Stimulated activated naive CD8-positive, alpha-beta T cell treated with anti-CD3 and anti-CD28 coated beads, Interleukin-15, Interleukin-2, amounts not matched to agents 100 ng/mL and 50 ng/mL, for 24 hours (primary cell): ENCODE results near the gene EXPH5.

ENCODE experiments used
- H3K27ac Mint-ChIP-seq: one replicate; pipeline ENCODE4 v1.8.0; 2021; ENCODE audit warnings: mild to moderate bottlenecking, mixed read lengths
- H3K27me3 Mint-ChIP-seq: one replicate; pipeline ENCODE4 v1.8.0; 2021; ENCODE audit warnings: mixed read lengths
- H3K36me3 Mint-ChIP-seq: one replicate; pipeline ENCODE4 v1.8.0; 2021; ENCODE audit warnings: low read depth, mixed read lengths
- H3K4me1 Mint-ChIP-seq: one replicate; pipeline ENCODE4 v1.8.0; 2021; ENCODE audit warnings: low read depth, mixed read lengths
- H3K4me3 Mint-ChIP-seq: one replicate; pipeline ENCODE4 v1.8.0; 2021; ENCODE audit warnings: mild to moderate bottlenecking, mixed read lengths
- H3K9me3 Mint-ChIP-seq: one replicate; pipeline ENCODE4 v1.8.0; 2021; ENCODE audit warnings: mixed read lengths

Gene EXPH5

DNA sequence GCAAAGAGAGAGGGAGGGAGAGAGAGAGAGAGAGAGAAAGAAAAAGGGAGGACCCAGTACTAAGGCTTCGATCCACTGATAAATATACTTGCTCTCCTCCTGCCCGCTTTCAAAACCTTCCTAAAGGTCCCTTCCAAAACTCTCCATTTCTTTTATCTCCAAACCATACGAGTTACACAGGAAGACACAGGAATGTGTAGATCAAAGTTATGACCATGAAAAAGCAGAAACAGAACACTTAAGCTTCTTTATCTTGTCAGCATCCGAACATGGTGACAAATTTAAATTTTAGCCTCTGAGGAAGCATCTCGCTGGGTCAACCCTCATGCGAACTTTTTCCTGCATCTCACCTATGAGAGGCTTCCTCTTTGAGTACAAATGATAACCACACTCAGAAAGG is 66.2 kb downstream of the EXPH5 start:
- Mint-ChIP-seq H3K4me3 (no peak overlapping the region), H3K36me3 (no peaks in the 10 kb centered on the region), H3K27ac (no peak overlapping the region), H3K27me3 (no peaks in the 10 kb centered on the region), H3K4me1 (no peaks in the 10 kb centered on the region), H3K9me3 (no peaks in the 10 kb centered on the region)

DNA sequence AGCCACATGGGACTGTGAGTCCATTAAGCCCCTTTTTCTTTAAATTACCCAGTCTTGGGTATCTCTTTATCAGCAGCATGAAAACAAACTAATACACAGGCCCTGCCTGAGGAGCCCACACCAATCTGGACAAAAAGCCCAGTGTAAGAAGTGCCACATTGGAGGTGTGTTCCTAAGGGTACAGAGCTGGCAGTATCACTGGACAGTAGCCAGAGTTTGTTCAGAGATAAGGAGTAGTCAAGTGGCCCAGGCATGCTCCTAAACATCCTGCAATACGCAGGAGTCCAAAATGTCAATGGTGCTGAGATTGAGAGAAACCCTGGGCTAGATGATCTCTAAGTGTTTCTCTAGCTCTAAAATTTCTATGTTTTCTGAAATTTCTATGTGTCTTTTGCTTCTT is 68.4 kb downstream of the EXPH5 start:
- H3K36me3 Mint-ChIP-seq, result no peaks in the 10 kb centered on the region
- no peaks in the 10 kb centered on the region for H3K4me1 Mint-ChIP-seq
- no peak overlapping the region for H3K4me3 Mint-ChIP-seq
- no peak overlapping the region for H3K27ac Mint-ChIP-seq
- H3K27me3 Mint-ChIP-seq, result no peaks in the 10 kb centered on the region
- no peaks in the 10 kb centered on the region for H3K9me3 Mint-ChIP-seq

DNA sequence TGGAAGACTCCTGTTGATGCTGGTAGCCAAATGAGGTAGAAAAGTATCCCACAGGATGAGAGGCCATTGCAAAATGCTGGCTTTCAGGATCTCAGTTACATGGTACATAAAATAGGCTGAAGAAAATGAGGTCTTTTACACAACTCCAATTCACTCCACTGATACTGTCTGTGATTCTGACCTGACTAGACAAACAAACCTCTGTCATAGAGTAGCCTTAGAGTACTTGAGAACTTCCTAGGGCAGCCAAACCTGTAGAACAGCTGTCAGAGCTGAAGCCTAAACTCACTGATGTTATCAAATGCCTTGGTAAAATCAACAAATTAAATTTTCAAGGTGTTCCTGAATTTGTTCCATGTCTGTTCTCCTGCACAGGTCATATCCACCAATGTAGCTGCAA is 69.1 kb downstream of the EXPH5 start:
- H3K4me3 Mint-ChIP-seq, result no peak overlapping the region
- H3K36me3 Mint-ChIP-seq, result no peaks in the 10 kb centered on the region
- H3K27ac Mint-ChIP-seq, result no peak overlapping the region
- no peaks in the 10 kb centered on the region for H3K27me3 Mint-ChIP-seq
- H3K9me3 Mint-ChIP-seq, result no peaks in the 10 kb centered on the region
- H3K4me1 Mint-ChIP-seq, result no peaks in the 10 kb centered on the region

DNA sequence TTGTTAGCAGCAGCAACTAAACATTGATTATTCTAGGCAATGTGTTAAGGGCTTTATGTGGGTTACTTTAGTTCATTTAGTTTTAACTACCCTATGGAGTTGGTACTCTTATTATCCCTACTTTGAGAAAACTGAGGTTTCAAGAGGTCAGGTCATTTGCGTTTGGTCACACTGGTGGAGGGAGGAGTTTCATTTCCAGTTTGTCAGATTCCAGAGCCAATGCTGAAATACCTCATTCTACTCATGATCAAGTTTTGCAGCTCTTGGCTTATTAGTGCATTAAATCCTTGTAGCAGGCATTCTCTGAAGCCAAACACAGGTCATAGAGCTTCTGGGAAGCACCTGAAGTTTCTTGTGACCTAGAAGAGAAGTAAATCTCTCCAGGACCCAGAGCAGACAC is 71.2 kb downstream of the EXPH5 start:
- Mint-ChIP-seq H3K9me3 (no peaks in the 10 kb centered on the region), H3K27ac (no peak overlapping the region), H3K36me3 (no peaks in the 10 kb centered on the region), H3K4me1 (no peaks in the 10 kb centered on the region), H3K27me3 (no peaks in the 10 kb centered on the region), H3K4me3 (no peak overlapping the region)

DNA sequence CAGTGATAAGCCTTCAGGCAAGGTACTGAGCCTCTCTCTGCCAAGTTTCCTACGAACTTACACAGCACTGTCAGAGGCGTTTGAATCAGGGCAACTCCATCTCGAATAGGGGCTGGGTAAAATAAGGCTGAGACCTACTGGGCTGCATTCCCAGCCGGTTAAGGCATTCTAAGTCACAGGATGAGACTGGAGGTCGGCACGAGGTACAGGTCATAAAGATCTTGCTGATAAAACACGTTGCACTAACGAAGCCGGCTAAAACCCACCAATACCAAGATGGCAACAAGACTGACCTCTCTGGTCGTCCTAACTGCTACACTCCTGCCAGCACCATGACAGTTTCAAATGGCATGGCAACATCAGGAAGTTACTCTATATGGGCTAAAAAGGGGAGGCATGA is 75.0 kb downstream of the EXPH5 start:
- Mint-ChIP-seq H3K4me3 (no peak overlapping the region), H3K4me1 (no peaks in the 10 kb centered on the region), H3K9me3 (no peaks in the 10 kb centered on the region), H3K27me3 (no peaks in the 10 kb centered on the region), H3K36me3 (peaks cover 10% of the 10 kb centered on the region), H3K27ac (no peak overlapping the region)

DNA sequence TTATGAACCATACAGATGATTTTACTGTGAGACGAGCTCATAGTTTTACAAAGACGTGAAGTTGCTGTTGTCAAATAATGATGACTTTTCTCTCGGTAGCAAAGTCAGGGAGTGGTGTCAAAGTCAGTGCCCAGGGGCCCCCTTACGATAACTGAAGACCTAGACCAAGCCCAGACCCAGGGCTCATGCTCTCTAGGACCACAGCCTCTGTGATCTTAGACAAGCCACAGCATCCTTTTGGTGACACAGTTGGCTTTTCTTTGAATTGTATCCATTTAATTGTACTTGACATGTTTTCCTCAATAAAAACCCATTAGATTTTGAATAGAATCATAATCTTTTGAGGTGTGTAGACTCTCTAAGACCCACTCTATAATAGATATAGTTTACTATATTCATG is 77.4 kb downstream of the EXPH5 start:
- no peak overlapping the region for H3K4me3 Mint-ChIP-seq
- H3K9me3 Mint-ChIP-seq, result no peaks in the 10 kb centered on the region
- H3K27ac Mint-ChIP-seq, result no peak overlapping the region
- peaks cover 20% of the 10 kb centered on the region for H3K36me3 Mint-ChIP-seq
- peaks cover 5% of the 10 kb centered on the region for H3K27me3 Mint-ChIP-seq
- no peaks in the 10 kb centered on the region for H3K4me1 Mint-ChIP-seq

DNA sequence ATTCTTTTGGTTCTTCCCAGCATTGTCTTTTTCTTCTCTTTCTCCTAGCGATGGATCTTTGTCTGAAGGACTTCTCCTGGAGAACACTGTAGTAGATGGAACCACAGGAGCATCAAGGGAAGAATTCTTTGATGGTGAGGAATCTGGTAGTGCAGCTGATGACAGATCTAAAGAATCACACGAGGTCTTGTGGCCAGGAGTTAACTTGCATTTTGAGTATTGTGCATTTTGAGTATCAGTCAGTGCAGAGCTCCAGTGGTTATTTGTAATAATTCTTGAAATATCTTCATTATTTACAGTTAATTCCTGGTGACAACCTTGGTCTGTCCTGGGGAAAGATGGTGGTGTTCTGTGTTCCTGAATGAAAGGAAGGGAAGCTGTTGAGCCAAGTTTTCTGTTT is 80.9 kb downstream of the EXPH5 start:
- H3K27ac Mint-ChIP-seq, result no peak overlapping the region
- no peaks in the 10 kb centered on the region for H3K9me3 Mint-ChIP-seq
- H3K4me1 Mint-ChIP-seq, result no peaks in the 10 kb centered on the region
- H3K27me3 Mint-ChIP-seq, result peaks cover 5% of the 10 kb centered on the region
- H3K36me3 Mint-ChIP-seq, result peaks cover 20% of the 10 kb centered on the region
- no peak overlapping the region for H3K4me3 Mint-ChIP-seq

DNA sequence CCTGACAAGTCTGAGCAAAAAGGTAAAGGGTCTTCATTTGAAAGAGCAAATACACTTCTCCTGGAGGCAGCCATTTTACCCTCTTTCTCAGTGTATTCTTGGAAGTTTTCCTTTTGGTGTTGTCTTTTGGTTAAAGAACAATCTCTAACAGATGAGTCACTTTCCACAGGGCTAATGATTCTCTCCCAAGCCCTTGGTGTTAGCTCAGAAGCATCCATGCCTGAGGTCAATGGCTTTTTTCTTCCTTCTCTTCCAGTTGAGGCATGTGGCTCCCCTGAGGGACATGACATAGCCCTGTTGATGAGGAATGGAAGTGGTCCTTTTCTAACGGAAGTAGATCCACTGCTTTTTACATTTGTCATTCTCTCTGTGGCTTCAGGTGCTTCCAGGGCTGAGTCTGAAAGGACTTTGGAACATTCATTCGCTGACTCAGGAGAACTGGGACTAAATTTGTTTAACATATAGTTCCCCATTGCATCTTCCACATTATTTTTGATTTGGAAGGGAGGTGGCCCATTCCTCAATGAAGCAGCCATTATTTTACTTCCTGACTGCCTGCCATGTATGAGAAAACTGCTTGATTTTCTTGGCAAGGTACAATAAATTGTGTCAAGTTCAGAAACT is 81.6 kb downstream of the EXPH5 start:
- Mint-ChIP-seq H3K4me1 (no peaks in the 10 kb centered on the region), H3K36me3 (peaks cover 20% of the 10 kb centered on the region), H3K27ac (no peak overlapping the region), H3K27me3 (peaks cover 5% of the 10 kb centered on the region), H3K9me3 (no peaks in the 10 kb centered on the region), H3K4me3 (no peak overlapping the region)

DNA sequence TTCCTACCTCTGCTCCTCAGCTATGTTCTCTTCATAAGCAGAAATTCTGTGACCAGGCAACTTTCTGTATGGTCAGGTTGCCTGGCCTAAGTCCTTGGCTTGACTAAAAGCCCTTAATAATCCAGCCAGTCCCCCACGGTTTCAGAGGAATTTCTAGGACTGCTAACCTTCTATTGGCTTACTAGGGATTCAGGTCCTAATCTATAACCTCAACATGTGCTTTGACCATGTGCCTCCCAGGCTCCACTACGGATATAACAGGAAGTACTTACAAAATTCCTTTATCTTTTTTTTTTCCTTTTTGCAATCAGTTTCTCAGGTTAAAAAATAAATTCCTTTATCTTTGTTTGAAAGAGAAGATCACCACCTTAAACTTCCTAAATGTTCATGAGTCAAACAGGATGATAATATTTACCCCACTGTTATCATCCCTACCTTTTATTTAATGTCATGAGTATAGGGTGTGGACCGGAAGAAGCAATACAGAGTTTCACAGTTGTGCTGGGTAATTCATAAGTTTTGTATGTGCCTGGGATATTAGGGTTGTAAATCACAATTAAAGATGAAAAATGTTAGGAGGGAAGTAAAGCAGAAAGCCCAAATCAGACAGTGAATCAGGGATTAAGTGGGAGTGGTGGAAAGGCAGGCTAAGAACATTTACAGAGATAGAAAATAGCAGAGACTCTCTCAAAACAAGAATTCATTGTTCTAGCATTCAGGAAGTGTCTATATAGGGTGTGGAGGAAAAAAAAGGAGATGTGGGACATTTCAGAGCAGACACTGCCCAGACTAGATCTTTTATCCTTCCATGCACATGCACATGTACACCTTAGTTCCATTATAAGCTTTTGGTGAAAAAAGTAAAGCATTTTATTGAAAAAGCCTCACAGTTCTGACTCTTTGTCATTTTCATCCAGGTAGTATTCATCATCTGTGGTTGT is 84.6 kb downstream of the EXPH5 start:
- Mint-ChIP-seq H3K27ac (no peak overlapping the region), H3K4me3 (no peak overlapping the region), H3K4me1 (no peaks in the 10 kb centered on the region), H3K36me3 (peaks cover 13% of the 10 kb centered on the region), H3K27me3 (peaks cover 5% of the 10 kb centered on the region), H3K9me3 (no peaks in the 10 kb centered on the region)

DNA sequence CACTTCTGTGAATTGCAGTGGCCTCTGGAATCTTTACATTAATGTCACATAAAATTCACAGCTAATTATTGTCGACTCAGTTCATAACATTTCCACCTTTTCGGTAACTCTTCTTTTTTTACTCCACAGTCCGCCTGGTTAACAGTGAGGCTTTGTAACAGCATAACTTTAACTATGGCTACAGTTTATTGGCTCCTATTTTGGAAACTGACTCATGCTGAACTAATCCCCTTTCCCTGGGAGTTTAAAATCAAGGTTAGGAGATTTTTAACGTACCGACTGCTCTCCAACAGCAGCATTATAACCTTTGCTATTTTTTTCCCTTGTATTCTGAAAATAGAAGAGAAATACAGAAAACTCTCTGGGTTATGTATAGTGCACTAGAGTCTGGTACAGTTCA is 92.2 kb downstream of the EXPH5 start:
- Mint-ChIP-seq H3K36me3 (no peaks in the 10 kb centered on the region), H3K4me1 (peaks cover 24% of the 10 kb centered on the region), H3K4me3 (no peak overlapping the region), H3K9me3 (no peaks in the 10 kb centered on the region), H3K27me3 (no peaks in the 10 kb centered on the region), H3K27ac (no peak overlapping the region)

DNA sequence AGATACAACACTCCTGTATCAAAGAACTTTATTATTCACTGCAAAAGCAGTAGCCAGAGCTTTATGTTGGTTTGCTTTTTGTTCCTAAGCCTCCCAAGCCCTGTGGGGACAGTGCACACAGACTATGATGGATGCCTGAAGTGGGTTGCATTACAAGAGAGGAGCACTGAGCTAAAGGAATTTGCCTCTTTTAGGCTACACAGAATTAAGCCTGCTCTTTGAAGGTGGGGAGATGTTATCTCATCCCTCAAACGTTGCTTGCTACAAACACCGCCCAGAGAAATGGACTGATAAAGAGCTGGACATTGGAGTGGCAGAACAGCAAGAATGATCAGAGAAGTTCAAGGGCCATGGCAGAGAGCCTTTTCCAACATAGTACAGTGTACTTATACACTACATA is 92.8 kb downstream of the EXPH5 start:
- Mint-ChIP-seq H3K9me3 (no peaks in the 10 kb centered on the region), H3K36me3 (no peaks in the 10 kb centered on the region), H3K27ac (no peak overlapping the region), H3K27me3 (no peaks in the 10 kb centered on the region), H3K4me1 (peaks cover 28% of the 10 kb centered on the region), H3K4me3 (no peak overlapping the region)

DNA sequence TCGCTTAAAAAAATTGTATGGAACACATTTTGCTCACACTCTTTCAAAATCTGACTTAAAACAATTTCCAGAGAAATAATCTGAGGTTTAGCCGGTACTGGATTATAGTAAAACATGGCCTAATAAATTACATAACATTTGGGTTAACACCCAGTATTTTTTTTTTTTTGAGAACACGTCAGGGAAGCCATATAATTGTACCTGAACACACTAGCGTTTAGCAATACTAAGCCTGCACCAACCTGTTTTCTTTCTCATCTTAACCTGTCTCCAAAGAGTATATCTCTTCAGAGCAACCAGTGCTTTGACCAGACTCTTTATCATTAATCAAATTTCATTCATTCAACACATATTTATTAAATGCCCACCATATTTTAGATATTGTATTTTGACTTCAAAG is 93.4 kb downstream of the EXPH5 start:
- peaks cover 28% of the 10 kb centered on the region for H3K4me1 Mint-ChIP-seq
- no peaks in the 10 kb centered on the region for H3K9me3 Mint-ChIP-seq
- no peaks in the 10 kb centered on the region for H3K36me3 Mint-ChIP-seq
- H3K27me3 Mint-ChIP-seq, result no peaks in the 10 kb centered on the region
- H3K27ac Mint-ChIP-seq, result no peak overlapping the region
- H3K4me3 Mint-ChIP-seq, result no peak overlapping the region

DNA sequence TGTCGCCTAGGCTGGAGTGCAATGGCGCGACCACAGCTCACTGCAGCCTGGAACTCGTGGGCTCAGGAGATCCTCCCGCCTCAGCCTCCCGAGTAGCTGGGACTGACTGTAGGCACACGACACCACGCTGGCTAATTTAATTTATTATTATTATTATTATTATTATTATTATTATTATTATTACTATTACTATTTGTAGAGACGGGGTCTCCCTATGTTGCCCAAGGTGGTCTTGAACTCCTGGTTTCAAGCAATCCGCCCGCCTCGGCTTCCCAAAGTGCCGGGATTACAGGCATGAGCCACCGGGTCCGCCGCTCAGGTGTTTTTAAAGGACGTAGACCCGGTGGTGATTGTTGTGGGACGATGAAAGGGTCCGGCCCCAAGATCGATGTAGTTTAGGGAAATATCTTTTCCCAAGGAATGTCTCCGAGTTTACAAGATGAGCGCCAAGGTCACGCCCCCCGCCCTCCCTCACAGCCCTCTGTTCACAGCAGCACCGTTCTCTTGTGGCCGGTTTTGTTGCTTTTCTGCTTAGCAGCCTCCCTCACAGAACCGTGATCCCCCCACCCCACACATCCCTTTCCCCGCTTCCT is 94.7 kb downstream of the EXPH5 start:
- Mint-ChIP-seq H3K27me3 (no peaks in the 10 kb centered on the region), H3K36me3 (no peaks in the 10 kb centered on the region), H3K9me3 (no peaks in the 10 kb centered on the region), H3K4me3 (peak overlapping the region; percentile 86), H3K4me1 (peaks cover 28% of the 10 kb centered on the region), H3K27ac (peak overlapping the region; percentile 93)

DNA sequence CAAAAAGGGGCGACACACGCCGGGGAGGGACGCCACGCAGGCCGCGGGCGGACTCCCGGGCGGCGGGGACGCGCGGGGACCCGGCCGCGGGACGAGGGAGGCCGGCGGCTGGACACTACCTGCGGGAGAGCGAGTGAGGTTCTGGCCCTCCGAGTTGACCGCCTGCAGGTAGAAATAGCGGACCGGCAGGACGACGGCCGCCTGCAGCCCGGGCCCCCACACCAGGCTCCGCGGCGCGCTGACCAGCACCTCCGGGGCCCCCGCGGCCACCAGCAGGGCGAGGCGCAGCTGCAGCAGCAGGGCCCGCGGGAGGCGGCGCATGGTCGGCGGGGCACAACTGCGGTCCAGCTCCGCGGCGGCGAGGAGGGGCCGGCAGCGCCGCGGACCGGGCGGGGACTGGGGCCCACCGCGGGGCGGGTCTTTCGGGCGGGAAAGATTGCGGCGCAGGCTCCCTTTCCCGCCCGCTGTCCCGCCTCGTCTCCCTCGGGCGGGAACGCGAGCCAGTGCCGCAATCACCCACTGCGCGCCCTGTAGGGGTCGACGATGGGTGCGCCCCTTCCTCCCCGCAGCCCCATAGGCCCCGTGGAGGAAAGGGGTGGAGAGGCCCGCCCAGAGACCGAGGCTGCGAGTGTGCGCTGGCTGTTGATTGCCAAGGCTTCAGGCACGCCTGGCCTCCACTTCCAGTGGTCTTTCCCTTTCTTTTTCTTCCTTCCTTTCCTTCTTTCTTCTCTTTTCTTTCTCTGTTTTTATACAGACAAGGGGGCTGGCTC is 95.3 kb downstream of the EXPH5 start, which contains the start of gene POGLUT3:
TSS of gene POGLUT3 (minus strand) at position 339 of the 770 bp plus-strand sequence. CDS start at position 321, 18 bp downstream.
- H3K27ac Mint-ChIP-seq, result peak within 1 kb of the TSS; percentile 99
- no peaks in the 10 kb centered on the region for H3K27me3 Mint-ChIP-seq
- peak within 1 kb of the TSS; percentile 92 for H3K4me3 Mint-ChIP-seq
- peaks cover 28% of the 10 kb centered on the region for H3K4me1 Mint-ChIP-seq
- H3K9me3 Mint-ChIP-seq, result no peaks in the 10 kb centered on the region
- no peaks in the 10 kb centered on the region for H3K36me3 Mint-ChIP-seq
